GM12874 (cell line): ENCODE data around the gene PDZD4.

ENCODE experiments used
- CTCF ChIP-seq: IDR thresholded peaks from 2 replicates; pipeline ENCODE4 v1.5.1; 2011; ENCODE audit warnings: low read depth, mild to moderate bottlenecking, control low read depth, low read length, moderate library complexity; ENCODE audit not compliant: insufficient read depth

Gene PDZD4

GRCh38 chrX:153774576-153775292 lies 55.6 kb downstream of the PDZD4 start:
- no peak for TF ChIP-seq CTCF

DNA sequence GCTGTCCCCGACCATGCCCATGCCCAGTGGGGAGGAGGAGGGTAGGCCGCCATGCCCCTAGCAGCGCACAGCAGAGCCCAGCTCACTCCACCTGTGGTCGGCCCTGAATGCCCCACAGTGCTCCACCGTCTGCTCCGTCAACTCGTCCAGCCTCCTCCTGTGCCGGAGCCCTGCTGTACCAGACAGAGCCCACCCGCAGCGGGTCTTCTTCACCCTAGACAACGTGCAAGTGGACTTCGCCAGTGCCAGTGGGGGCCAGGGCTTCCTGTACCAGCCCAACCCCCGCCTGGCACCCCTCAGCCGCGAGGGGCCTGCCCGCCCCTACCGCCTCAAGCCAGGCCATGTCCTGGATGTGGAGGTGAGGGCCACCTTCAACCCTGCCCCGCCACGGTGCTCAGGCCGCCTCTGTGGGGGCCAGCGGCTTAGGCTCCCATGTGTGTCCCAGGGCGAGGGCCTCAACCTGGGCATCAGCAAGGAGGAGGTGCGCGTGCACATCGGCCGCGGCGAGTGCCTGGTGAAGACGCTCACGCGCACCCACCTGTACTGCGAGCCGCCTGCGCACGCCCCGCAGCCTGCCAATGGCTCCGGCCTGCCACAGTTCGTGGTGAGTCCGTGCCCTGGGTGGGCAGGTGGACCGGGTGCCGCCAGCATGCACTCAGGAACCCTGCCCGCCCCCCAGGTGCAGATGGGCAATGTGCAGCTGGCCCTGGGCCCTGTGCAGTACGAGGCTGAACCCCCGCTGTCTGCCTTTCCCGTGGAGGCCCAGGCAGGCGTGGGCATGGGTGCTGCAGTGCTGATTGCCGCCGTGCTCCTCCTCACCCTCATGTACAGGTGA lies 56.4 kb downstream of the PDZD4 start:
- no peak for TF ChIP-seq CTCF

DNA sequence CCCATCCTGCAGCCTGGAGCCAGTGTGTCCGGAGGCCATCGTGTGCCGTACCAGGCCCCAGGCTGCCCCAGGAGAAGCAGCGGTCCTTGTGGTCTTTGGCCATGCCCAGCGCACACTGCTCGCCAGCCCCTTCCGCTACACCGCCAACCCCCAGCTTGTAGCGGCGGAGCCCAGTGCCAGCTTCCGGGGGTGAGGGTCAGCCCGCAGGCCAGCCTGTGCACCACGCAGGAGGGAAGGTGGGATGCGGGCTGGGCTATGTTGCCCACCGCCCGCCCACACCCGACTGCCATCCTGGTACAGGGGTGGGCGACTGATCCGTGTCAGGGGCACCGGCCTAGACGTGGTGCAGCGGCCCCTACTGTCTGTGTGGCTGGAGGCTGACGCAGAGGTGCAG lies 57.1 kb downstream of the PDZD4 start:
- TF ChIP-seq CTCF, result no peak

DNA sequence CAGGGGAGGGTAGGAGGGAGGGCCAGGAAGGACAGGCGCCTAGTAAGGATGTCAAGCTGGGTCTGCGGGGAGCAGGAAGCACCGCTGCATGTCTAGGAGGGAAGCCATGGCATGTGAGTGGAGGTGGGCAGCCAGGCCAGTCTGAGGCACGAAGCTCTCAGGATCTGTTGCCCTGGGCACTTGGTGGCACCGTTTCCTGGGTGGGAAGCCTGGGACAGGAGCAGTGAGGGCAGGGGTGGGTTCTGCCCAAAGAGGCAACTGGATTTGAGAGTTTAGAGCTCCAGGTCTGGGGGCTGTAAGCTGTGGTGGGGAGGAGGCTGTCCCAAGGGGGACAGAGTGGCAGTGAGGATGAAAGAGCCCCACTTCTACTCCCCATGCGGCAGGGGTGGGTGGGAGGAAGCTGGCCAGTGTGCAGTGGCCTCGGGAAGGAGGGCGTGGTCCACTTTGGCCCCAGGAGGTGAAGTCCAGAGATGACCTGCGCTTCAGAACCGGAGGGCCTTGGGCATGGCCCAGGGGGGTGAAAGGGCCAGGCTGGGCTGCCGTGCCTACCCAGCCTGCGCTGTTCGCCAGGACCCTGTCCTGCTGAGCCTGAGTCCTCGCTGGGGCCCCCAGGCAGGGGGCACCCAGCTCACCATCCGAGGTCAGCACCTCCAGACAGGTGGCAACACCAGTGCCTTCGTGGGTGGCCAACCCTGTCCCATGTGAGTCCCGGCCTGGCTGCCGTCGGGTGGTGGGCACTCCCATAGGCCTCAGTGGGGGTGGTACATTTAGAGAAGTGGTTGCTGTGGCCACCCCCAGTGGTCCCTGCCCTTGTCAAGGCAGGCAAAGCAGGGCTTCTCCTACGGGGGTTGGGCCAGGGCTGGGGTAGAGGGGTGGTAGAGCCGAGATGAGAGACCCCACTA lies 57.8 kb downstream of the PDZD4 start:
- TF ChIP-seq CTCF, result no peak

GRCh38 chrX:153771415-153772315 lies 58.7 kb downstream of the PDZD4 start:
- no peak for TF ChIP-seq CTCF

GRCh38 chrX:153770601-153771414 lies 59.5 kb downstream of the PDZD4 start:
- no peak for TF ChIP-seq CTCF
